K562 (cell line): ENCODE measurements around the gene KLHL20. TPM values are rescaled to one million over a fixed set of nuclear protein-coding genes. Genes with fewer than 3 reads are reported as not detected.

ENCODE experiments used
- ATF7 ChIP-seq: fragments of 450-650 bp; IDR thresholded peaks from 2 replicates; pipeline ENCODE4 v1.7.1; 2014; ENCODE audit warnings: mild to moderate bottlenecking, moderate library complexity
- DPF2 ChIP-seq: fragments of 450-650 bp; IDR thresholded peaks from 2 replicates; pipeline ENCODE4 v1.6.1; 2016
- FOXA1 ChIP-seq: fragments of 450-650 bp; IDR thresholded peaks from 2 replicates; pipeline ENCODE4 v1.6.1; 2016; ENCODE audit warnings: mild to moderate bottlenecking, borderline replicate concordance
- HOXB6 ChIP-seq: fragments of 250-450 bp; sonication (Bioruptor Pico); IDR thresholded peaks from 2 replicates; pipeline ENCODE4 v1.5.1; 2022; ENCODE audit warnings: mild to moderate bottlenecking, borderline replicate concordance
- KAT7 ChIP-seq: sonication (generic); formaldehyde crosslinking; IDR thresholded peaks from 2 replicates; pipeline ENCODE4 v1.8.0; 2022; ENCODE audit warnings: missing genetic modification reagents, mild to moderate bottlenecking, borderline replicate concordance
- KLF13 ChIP-seq: fragments of 450-650 bp; IDR thresholded peaks from 2 replicates; pipeline ENCODE4 v1.6.1; 2016; ENCODE audit warnings: missing genetic modification characterization, low read depth, mild to moderate bottlenecking, missing compliant biosample characterization, moderate library complexity, borderline replicate concordance
- MAFG ChIP-seq: fragments of 450-650 bp; conservative IDR thresholded peaks from 2 replicates; pipeline ENCODE4 v1.6.1; 2016; ENCODE audit warnings: missing genetic modification characterization, missing compliant biosample characterization
- MBD1 ChIP-seq: fragments of 250-450 bp; sonication (Bioruptor Pico); IDR thresholded peaks from 2 replicates; pipeline ENCODE4 v1.8.0; 2022; ENCODE audit warnings: inconsistent platforms
- MEIS2 ChIP-seq: fragments of 450-650 bp; IDR thresholded peaks from 2 replicates; pipeline ENCODE4 v1.6.1; 2014; ENCODE audit warnings: mild to moderate bottlenecking; ENCODE audit not compliant: partially characterized antibody
- NFATC3 ChIP-seq: fragments of 450-650 bp; IDR thresholded peaks from 2 replicates; pipeline ENCODE4 v1.6.1; 2017; ENCODE audit warnings: mild to moderate bottlenecking
- NFIX ChIP-seq: fragments of 250-450 bp; sonication (Bioruptor Pico); IDR thresholded peaks from 2 replicates; pipeline ENCODE4 v1.4.0; 2020; ENCODE audit warnings: low read depth, mild to moderate bottlenecking, moderate library complexity
- NUFIP1 ChIP-seq: fragments of 450-650 bp; IDR thresholded peaks from 2 replicates; pipeline ENCODE4 v1.6.1; 2018; ENCODE audit not compliant: partially characterized antibody
- PHF21A ChIP-seq: fragments of 450-650 bp; IDR thresholded peaks from 2 replicates; pipeline ENCODE4 v1.6.1; 2017; ENCODE audit warnings: low read depth, borderline replicate concordance
- PHF8 ChIP-seq: fragments of 200-600 bp; sonication (generic); IDR thresholded peaks from 2 replicates; pipeline ENCODE4 v1.6.1; 2012; ENCODE audit warnings: mixed run types, mild to moderate bottlenecking, inconsistent platforms, low read length, moderate library complexity, borderline replicate concordance
- ZBTB33 ChIP-seq: sonication (generic); formaldehyde crosslinking; IDR thresholded peaks from 2 replicates; pipeline ENCODE4 v1.8.1; 2023; ENCODE audit warnings: mild to moderate bottlenecking, missing genetic modification reagents
- ZC3H11A ChIP-seq: IDR thresholded peaks from 2 replicates; pipeline ENCODE4 v1.6.1; 2012; ENCODE audit warnings: low read depth, low read length, improper control_type of control experiment
- polyA plus RNA-seq, 8 experiments: library from polyadenylated mRNA; depleted of rRNA in 4 of 8; stranded (reverse) in 5 of 8; unstranded in 3 of 8; fragments of >200 nt; fragmentation: Nextera tagmentation in 2 of 8; fragmentation: Illumina TruSeq in 1 of 8; extraction: Ambion mirVana in 2 of 8; extraction: Trizol in 1 of 8; gene quantifications; 2 replicates each; pipeline versions ENCODE4 v1.2.1 to v1.2.3, GENCODE V29; 2011 to 2014; ENCODE audit warnings: inconsistent platforms in 1 of 8, missing spikeins in 1 of 8
- total RNA-seq, 7 experiments: library from RNA; depleted of rRNA in 6 of 7; stranded (reverse); fragments of >200 nt in 6 of 7; fragmentation: Illumina TruSeq in 2 of 7; extraction: Trizol in 2 of 7; gene quantifications; 2 replicates each; pipeline versions ENCODE4 v1.2.1 to v1.2.3, GENCODE V29; 2011 to 2021; ENCODE audit warnings: low replicate concordance in 1 of 7
- TF ChIP-seq, protein P1 (sequence below): sonication (generic); formaldehyde crosslinking; IDR thresholded peaks from 2 replicates; pipeline ENCODE4 v1.5.0; 2020; ENCODE audit warnings: missing genetic modification reagents
- TF ChIP-seq, protein P2 (sequence below): IDR thresholded peaks from 2 replicates; pipeline ENCODE4 v1.6.1; 2014; ENCODE audit warnings: antibody characterized with exemption
- TF ChIP-seq, protein P3 (sequence below): sonication (generic); formaldehyde crosslinking; IDR thresholded peaks from 2 replicates; pipeline ENCODE4 v1.9.0; 2022; ENCODE audit warnings: mild to moderate bottlenecking, missing genetic modification reagents
- TF ChIP-seq, protein P4 (sequence below): IDR thresholded peaks from 2 replicates; pipeline ENCODE4 v1.6.1; 2012; ENCODE audit warnings: low read depth, low read length, improper control_type of control experiment, borderline replicate concordance

The KLHL20 gene
- total and polyA plus RNA-seq, 9 of the 15 experiments (the other 6 are each of a cell fraction or from before 2014, with no cell fraction given), result 8.9 to 23.2 (median 16.8) TPM

GRCh38 chr1:173714759-173715537 is at the start of gene KLHL20 (continued):
- TF ChIP-seq, protein P1, sequence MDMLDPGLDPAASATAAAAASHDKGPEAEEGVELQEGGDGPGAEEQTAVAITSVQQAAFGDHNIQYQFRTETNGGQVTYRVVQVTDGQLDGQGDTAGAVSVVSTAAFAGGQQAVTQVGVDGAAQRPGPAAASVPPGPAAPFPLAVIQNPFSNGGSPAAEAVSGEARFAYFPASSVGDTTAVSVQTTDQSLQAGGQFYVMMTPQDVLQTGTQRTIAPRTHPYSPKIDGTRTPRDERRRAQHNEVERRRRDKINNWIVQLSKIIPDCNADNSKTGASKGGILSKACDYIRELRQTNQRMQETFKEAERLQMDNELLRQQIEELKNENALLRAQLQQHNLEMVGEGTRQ (CRISPR knock-in tag), result no peak
- TF ChIP-seq, protein P2, sequence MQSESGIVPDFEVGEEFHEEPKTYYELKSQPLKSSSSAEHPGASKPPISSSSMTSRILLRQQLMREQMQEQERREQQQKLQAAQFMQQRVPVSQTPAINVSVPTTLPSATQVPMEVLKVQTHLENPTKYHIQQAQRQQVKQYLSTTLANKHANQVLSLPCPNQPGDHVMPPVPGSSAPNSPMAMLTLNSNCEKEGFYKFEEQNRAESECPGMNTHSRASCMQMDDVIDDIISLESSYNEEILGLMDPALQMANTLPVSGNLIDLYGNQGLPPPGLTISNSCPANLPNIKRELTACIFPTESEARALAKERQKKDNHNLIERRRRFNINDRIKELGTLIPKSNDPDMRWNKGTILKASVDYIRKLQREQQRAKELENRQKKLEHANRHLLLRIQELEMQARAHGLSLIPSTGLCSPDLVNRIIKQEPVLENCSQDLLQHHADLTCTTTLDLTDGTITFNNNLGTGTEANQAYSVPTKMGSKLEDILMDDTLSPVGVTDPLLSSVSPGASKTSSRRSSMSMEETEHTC, result no peak
- TF ChIP-seq PHF21A (peak; percentile 88; the same call in 1 of the 2 replicates), HOXB6 (CRISPR knock-in tag) (no peak), ZBTB33 (CRISPR knock-in tag) (peak; percentile 76), NFATC3 (peak; percentile 90), NUFIP1 (no peak), MAFG (no peak), NFIX (CRISPR knock-in tag) (0 out of 2 replicates have a peak, but pooled peaks have one; percentile 17), PHF8 (peak; percentile 100), KLF13 (tag) (no peak), MEIS2 (peak; percentile 49), KAT7 (CRISPR knock-in tag) (peak; percentile 98; the same call in 1 of the 2 replicates), ZC3H11A (peak; percentile 97), ATF7 (peak; percentile 86), FOXA1 (no peak), MBD1 (CRISPR knock-in tag) (no peak), DPF2 (peak; percentile 66)
- TF ChIP-seq, protein P3, sequence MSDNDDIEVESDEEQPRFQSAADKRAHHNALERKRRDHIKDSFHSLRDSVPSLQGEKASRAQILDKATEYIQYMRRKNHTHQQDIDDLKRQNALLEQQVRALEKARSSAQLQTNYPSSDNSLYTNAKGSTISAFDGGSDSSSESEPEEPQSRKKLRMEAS (CRISPR knock-in tag), result peak; percentile 52; the same call in 1 of the 2 replicates
- TF ChIP-seq, protein P4, sequence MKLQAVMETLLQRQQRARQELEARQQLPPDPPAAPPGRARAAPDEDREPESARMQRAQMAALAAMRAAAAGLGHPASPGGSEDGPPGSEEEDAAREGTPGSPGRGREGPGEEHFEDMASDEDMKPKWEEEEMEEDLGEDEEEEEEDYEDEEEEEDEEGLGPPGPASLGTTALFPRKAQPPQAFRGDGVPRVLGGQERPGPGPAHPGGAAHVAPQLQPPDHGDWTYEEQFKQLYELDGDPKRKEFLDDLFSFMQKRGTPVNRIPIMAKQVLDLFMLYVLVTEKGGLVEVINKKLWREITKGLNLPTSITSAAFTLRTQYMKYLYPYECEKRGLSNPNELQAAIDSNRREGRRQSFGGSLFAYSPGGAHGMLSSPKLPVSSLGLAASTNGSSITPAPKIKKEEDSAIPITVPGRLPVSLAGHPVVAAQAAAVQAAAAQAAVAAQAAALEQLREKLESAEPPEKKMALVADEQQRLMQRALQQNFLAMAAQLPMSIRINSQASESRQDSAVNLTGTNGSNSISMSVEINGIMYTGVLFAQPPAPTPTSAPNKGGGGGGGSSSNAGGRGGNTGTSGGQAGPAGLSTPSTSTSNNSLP, result no peak
